NCI-H2107 treated with DMSO at 0.1 percent for 48 hours (cell line): ENCODE measurements around the gene NADK.

Source experiments
- DNase-seq: peaks from one replicate; lab custom pipeline; 2025; ENCODE audit not compliant: unreplicated experiment; lab: John Stamatoyannopoulos, UW

The NADK gene

GRCh38 chr1:1764876-1765470 is 13.3 kb downstream of the NADK start:
- DNase-seq, result no peak

GRCh38 chr1:1763657-1764621 is 14.3 kb downstream of the NADK start:
- DNase-seq, result no peak

- DNase-seq, result no peak
These were observed 16.5 kb downstream of the NADK start for GRCh38 chr1:1761504-1762376.

- DNase-seq, result no peak
These were observed 17.6 kb downstream of the NADK start for GRCh38 chr1:1760715-1761114.

- no peak for DNase-seq
These were observed 18.0 kb downstream of the NADK start for GRCh38 chr1:1760345-1760650.

- DNase-seq, result no peak
These were observed 18.6 kb downstream of the NADK start for GRCh38 chr1:1759456-1760344.

GRCh38 chr1:1758692-1759455 is 19.4 kb downstream of the NADK start:
- no peak for DNase-seq

GRCh38 chr1:1758059-1758621 is 20.1 kb downstream of the NADK start:
- DNase-seq, result no peak

- no peak for DNase-seq
These were observed 20.7 kb downstream of the NADK start for GRCh38 chr1:1757422-1758058.

- no peak for DNase-seq
These were observed 21.4 kb downstream of the NADK start for GRCh38 chr1:1756661-1757421.

GRCh38 chr1:1755852-1756251 is 22.4 kb downstream of the NADK start:
- DNase-seq, result no peak

GRCh38 chr1:1755426-1755825 is 22.8 kb downstream of the NADK start:
- DNase-seq, result no peak

- DNase-seq, result no peak
These were observed 24.0 kb downstream of the NADK start for GRCh38 chr1:1754051-1754815.

- DNase-seq, result no peak
These were observed 24.7 kb downstream of the NADK start for GRCh38 chr1:1753607-1754005.

GRCh38 chr1:1752636-1753606 is 25.3 kb downstream of the NADK start:
- no peak for DNase-seq

- DNase-seq, result no peak
These were observed 26.1 kb downstream of the NADK start for GRCh38 chr1:1752190-1752589.
